Measurements from ENCODE around the gene NOX3.

NOX3 gene

DNA sequence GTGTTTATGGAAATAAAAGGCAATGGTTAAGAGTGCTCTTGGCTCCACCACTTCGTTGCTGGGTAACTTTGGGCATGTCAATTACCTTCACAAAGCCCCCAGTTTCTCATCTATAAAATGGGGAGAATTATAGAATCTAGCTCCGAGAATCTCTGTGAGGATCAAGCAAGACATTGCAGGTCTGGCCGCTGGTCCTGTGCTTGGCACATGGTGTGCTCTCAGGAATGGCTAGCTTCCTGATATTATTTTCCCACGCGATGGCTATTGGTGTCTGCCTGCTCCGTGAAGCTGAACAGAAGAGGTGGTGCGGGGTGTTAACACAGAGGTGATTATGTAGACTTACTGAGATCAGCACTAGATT lies 57.0 kb downstream of the NOX3 start:
- no peak for TF ChIP-seq CTCF (IDR thresholded peaks at IDR 0.05; ENCODE audit: low read depth, low read length)
- DNase-seq (ENCODE audit: extremely low read depth, low read depth), result no peak

GRCh38 chr6:155398221-155398620 lies 57.4 kb downstream of the NOX3 start:
- no peak for TF ChIP-seq CTCF (IDR thresholded peaks at IDR 0.05; ENCODE audit: low read depth, low read length)
- no peak for DNase-seq (ENCODE audit: extremely low read depth, low read depth)

GRCh38 chr6:155397172-155397705 lies 58.4 kb downstream of the NOX3 start:
- DNase-seq (ENCODE audit: extremely low read depth, low read depth), result no peak
- TF ChIP-seq CTCF (IDR thresholded peaks at IDR 0.05; ENCODE audit: low read depth, low read length), result no peak

DNA sequence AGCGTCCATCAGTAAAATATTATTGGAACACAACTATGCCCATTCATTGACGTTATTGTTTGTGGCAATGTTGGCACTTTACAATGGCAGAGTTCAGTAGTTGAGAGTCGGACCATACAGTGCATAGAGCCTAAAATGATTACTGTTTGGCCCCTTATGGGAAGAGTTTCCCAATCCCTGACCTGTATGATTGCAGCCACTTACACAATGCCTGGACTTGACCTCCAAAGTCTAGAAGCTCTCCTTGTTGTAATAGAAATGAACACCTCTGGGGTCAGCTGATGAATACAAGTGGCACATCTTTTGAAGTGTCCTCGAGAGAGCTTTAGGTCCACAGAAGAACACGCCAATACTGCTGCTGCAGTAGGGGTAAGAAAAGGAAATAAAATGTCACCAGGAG lies 59.0 kb downstream of the NOX3 start:
- TF ChIP-seq CTCF (IDR thresholded peaks at IDR 0.05; ENCODE audit: low read depth, low read length), result no peak
- no peak for DNase-seq (ENCODE audit: extremely low read depth, low read depth)

GRCh38 chr6:155395339-155395738 lies 60.3 kb downstream of the NOX3 start:
- no peak for DNase-seq (ENCODE audit: extremely low read depth, low read depth)
- no peak for TF ChIP-seq CTCF (IDR thresholded peaks at IDR 0.05; ENCODE audit: low read depth, low read length)

- no peak for DNase-seq (ENCODE audit: extremely low read depth, low read depth)
- TF ChIP-seq CTCF (IDR thresholded peaks at IDR 0.05; ENCODE audit: low read depth, low read length), result no peak
These were observed 66.5 kb downstream of the NOX3 start for GRCh38 chr6:155389130-155389529.

DNA sequence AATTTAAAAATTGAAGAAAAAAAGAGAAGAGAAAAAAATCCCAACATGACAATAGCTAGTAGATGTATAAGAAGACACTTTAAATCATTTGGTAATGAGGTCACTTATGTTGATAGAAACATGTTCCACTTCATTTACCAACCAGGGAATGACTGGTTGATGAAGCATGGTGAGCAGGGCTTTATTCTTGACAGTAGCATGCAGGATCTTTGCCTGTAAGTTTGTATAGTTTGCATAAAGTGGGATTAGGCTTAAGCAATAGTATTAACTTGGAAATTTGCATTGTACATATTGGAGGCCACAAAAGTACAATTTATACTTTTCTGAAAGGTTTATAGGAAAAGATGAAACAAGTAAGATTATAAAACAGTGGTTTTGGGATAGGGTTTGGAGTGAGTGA lies 67.0 kb downstream of the NOX3 start:
- DNase-seq (ENCODE audit: extremely low read depth, low read depth), result no peak
- no peak for TF ChIP-seq CTCF (IDR thresholded peaks at IDR 0.05; ENCODE audit: low read depth, low read length)

Data from AG09319 (cell line).